Tibial artery (tissue), 4 donors: ENCODE results near the gene SLC9B1.
"Not testable (repeated sequence)": the region's sequence is repeated elsewhere in the genome, so short reads cannot be mapped to it uniquely, and the experiment has no call there.

Experiments
- DNase-seq, 2 donors: peaks; one replicate each; pipeline ENCODE4 v3.0.0-alpha.2; 2019
- H3K27ac ChIP-seq, 2 donors: fragments of 200-600 bp; sonication (generic) in 1 of 2; 1 replicate in 1 of 2; 2 replicates in 1 of 2; pipeline ENCODE4 v1.5.1; 2018 to 2019; ENCODE audit warnings: mild to moderate bottlenecking in 1 of 2
- H3K27me3 ChIP-seq, 2 donors: fragments of 200-600 bp; sonication (generic) in 1 of 2; one replicate each; pipeline versions ENCODE4 v1.5.1 to v1.6.0; 2016 to 2019
- H3K36me3 ChIP-seq, 3 donors: fragments of 200-600 bp; sonication (generic) in 2 of 3; one replicate each; pipeline ENCODE4 v1.5.1; 2016 to 2019; ENCODE audit warnings: mild to moderate bottlenecking in 2 of 3
- H3K4me1 ChIP-seq, 4 donors: fragments of 200-600 bp; sonication (generic) in 2 of 4; 1 replicate in 3 of 4; 2 replicates in 1 of 4; pipeline ENCODE4 v1.5.1; 2016 to 2019
- H3K4me3 ChIP-seq, 2 donors: fragments of 200-600 bp; sonication (generic) in 1 of 2; 1 replicate in 1 of 2; 2 replicates in 1 of 2; pipeline ENCODE4 v1.5.1; 2018 to 2019; ENCODE audit warnings: mild to moderate bottlenecking in 2 of 2
- H3K9me3 ChIP-seq, 3 donors: fragments of 200-600 bp; sonication (generic) in 1 of 3; one replicate each; pipeline ENCODE4 v1.5.1; 2016 to 2019
- intact Hi-C: fragments of 100-400 bp; cut with DNase I; formaldehyde crosslinking; loops from one replicate; pipeline ENCODE4 v1.15.0; 2023; ENCODE audit warnings: low total_unique reads
- TF ChIP-seq, protein P1 (sequence below), 2 experiments: fragments of 200-600 bp in 1 of 2; fragments of 450-650 bp in 1 of 2; IDR thresholded peaks; one replicate each; pipeline ENCODE4 v1.5.1; 2017 to 2019; ENCODE audit warnings: antibody characterized with exemption in 2 of 2, mild to moderate bottlenecking in 1 of 2, moderate library complexity in 1 of 2

SLC9B1 gene

GRCh38 chr4:103008875-103009729, 10.4 kb downstream of the SLC9B1 start:
- TF ChIP-seq, protein P1, sequence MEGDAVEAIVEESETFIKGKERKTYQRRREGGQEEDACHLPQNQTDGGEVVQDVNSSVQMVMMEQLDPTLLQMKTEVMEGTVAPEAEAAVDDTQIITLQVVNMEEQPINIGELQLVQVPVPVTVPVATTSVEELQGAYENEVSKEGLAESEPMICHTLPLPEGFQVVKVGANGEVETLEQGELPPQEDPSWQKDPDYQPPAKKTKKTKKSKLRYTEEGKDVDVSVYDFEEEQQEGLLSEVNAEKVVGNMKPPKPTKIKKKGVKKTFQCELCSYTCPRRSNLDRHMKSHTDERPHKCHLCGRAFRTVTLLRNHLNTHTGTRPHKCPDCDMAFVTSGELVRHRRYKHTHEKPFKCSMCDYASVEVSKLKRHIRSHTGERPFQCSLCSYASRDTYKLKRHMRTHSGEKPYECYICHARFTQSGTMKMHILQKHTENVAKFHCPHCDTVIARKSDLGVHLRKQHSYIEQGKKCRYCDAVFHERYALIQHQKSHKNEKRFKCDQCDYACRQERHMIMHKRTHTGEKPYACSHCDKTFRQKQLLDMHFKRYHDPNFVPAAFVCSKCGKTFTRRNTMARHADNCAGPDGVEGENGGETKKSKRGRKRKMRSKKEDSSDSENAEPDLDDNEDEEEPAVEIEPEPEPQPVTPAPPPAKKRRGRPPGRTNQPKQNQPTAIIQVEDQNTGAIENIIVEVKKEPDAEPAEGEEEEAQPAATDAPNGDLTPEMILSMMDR (IDR thresholded peaks at IDR 0.05): peak; percentile 67 to 79
- Histone ChIP-seq H3K27ac (no peak overlapping the region), H3K9me3 (no peaks in the 10 kb centered on the region), H3K36me3 (no peaks in the 10 kb centered on the region), H3K27me3 (no peaks in the 10 kb centered on the region), H3K4me1 (peaks cover 0 to 16% (median 10%) of the 10 kb centered on the region in 4 donors), H3K4me3 (no peak overlapping the region)
- intact Hi-C loops: loop anchor here (5.0 to 10.0 kb wide), 2 partner anchors 387 to 554 kb away; no protein-coding TSS in a partner anchor
- DNase-seq: no peak

- Histone ChIP-seq H3K4me3 (no peak overlapping the region), H3K9me3 (no peaks in the 10 kb centered on the region), H3K36me3 (no peaks in the 10 kb centered on the region), H3K27ac (no peak overlapping the region), H3K4me1 (no peaks in the 10 kb centered on the region), H3K27me3 (no peaks in the 10 kb centered on the region)
- DNase-seq: no peak
- TF ChIP-seq, protein P1 (IDR thresholded peaks at IDR 0.05): no peak
- intact Hi-C loops: loop anchor here (10.0 kb wide), 1 partner anchor 548 kb away; no protein-coding TSS in a partner anchor
These were observed 17.0 kb downstream of the SLC9B1 start for GRCh38 chr4:103002551-103002950.

GRCh38 chr4:102994803-102995202, 24.7 kb downstream of the SLC9B1 start:
- TF ChIP-seq, protein P1 (IDR thresholded peaks at IDR 0.05): no peak
- no peak overlapping the region for H3K27ac ChIP-seq
- no peak for DNase-seq
- no peak overlapping the region for H3K4me3 ChIP-seq
- intact Hi-C loops: no loop called here
- no peaks in the 10 kb centered on the region for H3K9me3 ChIP-seq
- no peaks in the 10 kb centered on the region for H3K4me1 ChIP-seq
- no peaks in the 10 kb centered on the region for H3K36me3 ChIP-seq
- H3K27me3 ChIP-seq: no peaks in the 10 kb centered on the region

DNA sequence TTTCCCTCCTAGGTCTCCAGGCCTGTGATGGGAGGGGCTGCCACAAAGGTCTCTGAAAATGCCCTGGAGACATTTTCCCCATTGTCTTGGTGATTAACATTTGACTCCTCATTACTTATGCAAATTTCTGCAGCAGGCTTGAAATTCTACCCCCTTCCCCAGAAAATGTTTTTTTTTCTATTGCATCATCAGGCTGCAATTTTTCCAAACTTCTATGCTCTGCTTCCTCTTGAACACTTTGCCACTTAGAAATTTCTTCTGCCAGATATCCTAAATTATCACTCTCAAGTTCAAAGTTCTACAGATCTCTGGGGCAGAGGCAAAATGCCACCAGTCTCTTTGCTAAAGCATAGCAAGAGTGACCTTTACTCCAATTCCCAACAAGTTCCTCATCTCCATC, 25.5 kb downstream of the SLC9B1 start:
- intact Hi-C loops, H3K27ac ChIP-seq, H3K36me3 ChIP-seq, H3K4me3 ChIP-seq, H3K9me3 ChIP-seq, DNase-seq, H3K27me3 ChIP-seq, H3K4me1 ChIP-seq: not testable (repeated sequence)

DNA sequence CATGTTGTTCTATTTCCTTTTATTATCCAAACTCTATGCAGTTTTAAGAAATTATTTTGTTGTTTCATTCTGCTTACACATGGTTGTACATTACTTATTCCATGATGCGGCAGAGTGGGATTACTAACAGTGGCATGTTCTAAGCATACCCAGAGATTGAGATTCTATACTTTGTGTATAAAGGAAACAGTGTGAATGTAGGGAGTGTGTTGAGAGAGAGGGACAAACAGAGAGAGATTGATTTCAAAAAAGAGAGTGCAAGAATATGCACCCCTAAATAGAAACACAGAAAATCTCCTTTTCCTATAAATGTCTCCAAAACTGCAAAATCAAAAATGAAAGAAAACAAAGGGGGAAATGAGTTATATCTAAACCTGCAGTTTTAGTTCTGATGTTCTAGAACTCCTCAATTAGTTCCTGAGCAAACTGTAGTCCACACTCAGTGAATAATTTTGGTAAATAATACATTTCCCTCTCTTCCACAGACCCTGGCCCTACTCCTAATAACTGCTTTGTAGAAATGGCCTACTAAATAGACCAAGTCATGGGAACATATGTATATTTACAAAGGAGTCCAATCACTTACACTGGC, 31.0 kb downstream of the SLC9B1 start:
- Histone ChIP-seq H3K27ac (no peak overlapping the region), H3K9me3 (no peaks in the 10 kb centered on the region), H3K27me3 (no peaks in the 10 kb centered on the region), H3K4me1 (no peaks in the 10 kb centered on the region), H3K4me3 (no peak overlapping the region), H3K36me3 (no peaks in the 10 kb centered on the region)
- TF ChIP-seq, protein P1 (IDR thresholded peaks at IDR 0.05): no peak
- intact Hi-C loops: no loop called here
- DNase-seq: no peak

- TF ChIP-seq, protein P1 (IDR thresholded peaks at IDR 0.05): no peak
- DNase-seq: no peak
- intact Hi-C loops: no loop called here
- no peaks in the 10 kb centered on the region for H3K4me1 ChIP-seq
- H3K27me3 ChIP-seq: no peaks in the 10 kb centered on the region
- H3K9me3 ChIP-seq: no peaks in the 10 kb centered on the region
- H3K27ac ChIP-seq: no peak overlapping the region
- H3K36me3 ChIP-seq: no peaks in the 10 kb centered on the region
- no peak overlapping the region for H3K4me3 ChIP-seq
These were observed 38.5 kb downstream of the SLC9B1 start for GRCh38 chr4:102981005-102981404.

DNA sequence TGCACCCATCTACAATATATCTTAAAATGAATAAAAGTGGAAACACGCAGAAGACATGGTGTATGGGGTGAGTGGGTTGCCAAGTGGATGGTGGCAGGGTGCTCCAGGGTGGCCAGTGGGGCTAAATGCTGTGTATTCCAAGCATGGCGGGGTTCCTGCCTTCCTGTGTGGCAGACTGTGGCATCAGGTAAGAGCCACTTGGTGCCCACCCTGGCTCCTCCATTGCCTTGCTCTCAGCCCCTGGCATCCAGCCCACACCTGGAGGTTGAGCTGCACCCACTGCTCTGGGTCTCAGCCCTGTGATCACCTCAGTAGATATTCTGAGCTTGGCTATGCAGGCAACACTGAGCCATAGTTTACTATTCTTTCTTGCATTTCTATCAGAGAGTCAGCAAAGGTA, 57.7 kb downstream of the SLC9B1 start:
- H3K9me3 ChIP-seq, intact Hi-C loops, H3K27ac ChIP-seq, H3K4me1 ChIP-seq, H3K27me3 ChIP-seq, H3K36me3 ChIP-seq, H3K4me3 ChIP-seq, DNase-seq: not testable (repeated sequence)
